Endothelial cell of umbilical vein (primary cell): ENCODE data around the gene EN2. TPM values are rescaled to one million over a fixed set of nuclear protein-coding genes. Genes with fewer than 3 reads are reported as not detected.

ENCODE experiments used
- BruUV-seq: library from RNA; stranded (reverse); fragments of 400-500 nt; replicated peaks from 2 replicates; lab custom pipeline; 2021; lab: Mats Ljungman, UMichigan
- CTCF ChIA-PET: fragments of 300-600, 350-600 bp; sonication (Branson Sonifier 250); formaldehyde crosslinking; loops from one replicate; lab custom pipeline; 2021; ENCODE audit warnings: antibody characterized with exemption, inconsistent platforms; lab: Charles Lee
- POLR2A ChIA-PET: fragments of 300-600, 350-600 bp; sonication (Branson Sonifier 250); formaldehyde crosslinking; loops from one replicate; lab custom pipeline; 2021; ENCODE audit warnings: antibody characterized with exemption, inconsistent platforms; lab: Charles Lee
- DNase-seq: peaks from one replicate; pipeline ENCODE4 v3.0.0-alpha.2; 2011; ENCODE audit warnings: low read depth, low spot score
- FAIRE-seq: peaks from 2 replicates; lab custom pipeline; 2011; peaks lifted over from hg19 to GRCh38; lab: Jason Lieb, UNC
- H2AFZ ChIP-seq: 2 replicates; pipeline ENCODE4 v1.6.0; 2012; ENCODE audit warnings: low read depth, low read length, control low read depth, inconsistent platforms
- H3K27ac ChIP-seq: 2 replicates; pipeline ENCODE4 v1.5.1; 2011; ENCODE audit warnings: low read depth, mild to moderate bottlenecking, control low read depth, low read length, moderate library complexity; ENCODE audit not compliant: insufficient read depth
- H3K27me3 ChIP-seq, 2 experiments: 2 replicates each; pipeline versions ENCODE4 v1.6.0 to v1.6.1; 2011; ENCODE audit warnings: low read length in 2 of 2, mixed read lengths in 1 of 2; ENCODE audit not compliant: control insufficient read depth in 2 of 2, insufficient read depth in 2 of 2
- H3K36me3 ChIP-seq, 2 experiments: 2 replicates in 1 of 2; 3 replicates in 1 of 2; pipeline ENCODE4 v1.5.1; 2011; ENCODE audit warnings: low read length in 2 of 2, mild to moderate bottlenecking in 1 of 2, moderate library complexity in 1 of 2; ENCODE audit not compliant: control insufficient read depth in 2 of 2, insufficient read depth in 2 of 2; ENCODE audit errors: extremely low read depth in 1 of 2
- H3K4me1 ChIP-seq: 3 replicates; pipeline ENCODE4 v1.5.1; 2011; ENCODE audit warnings: mild to moderate bottlenecking, low read length; ENCODE audit not compliant: control insufficient read depth, insufficient read depth; ENCODE audit errors: extremely low read depth
- H3K4me2 ChIP-seq: 2 replicates; pipeline ENCODE4 v1.6.1; 2011; ENCODE audit warnings: low read length, control low read depth, mixed read lengths; ENCODE audit not compliant: insufficient read depth
- H3K4me3 ChIP-seq, 3 experiments: fragments of 200-600 bp in 1 of 3; sonication (generic), shearing (Covaris generic) in 1 of 3; replicated peaks in 1 of 3; 2 replicates each; pipeline ENCODE4 v1.5.1; 2011 to 2016; ENCODE audit warnings: control low read depth in 3 of 3, low read length in 3 of 3, mild to moderate bottlenecking in 2 of 3, inconsistent platforms in 1 of 3, low read depth in 1 of 3, moderate library complexity in 1 of 3; ENCODE audit not compliant: insufficient read depth in 1 of 3
- H3K79me2 ChIP-seq: 2 replicates; pipeline ENCODE4 v1.6.0; 2012; ENCODE audit warnings: low read length, inconsistent platforms; ENCODE audit not compliant: control insufficient read depth, insufficient read depth
- H3K9ac ChIP-seq: replicated peaks from 2 replicates; pipeline ENCODE3; 2011; ENCODE audit warnings: low read length, control low read depth; ENCODE audit not compliant: insufficient read depth; ENCODE audit errors: extremely low read depth
- H3K9me1 ChIP-seq: replicated peaks from 3 replicates; pipeline ENCODE4 v1.6.0; 2011; ENCODE audit warnings: mild to moderate bottlenecking, low read length; ENCODE audit not compliant: control insufficient read depth, insufficient read depth; ENCODE audit errors: extremely low read depth
- H3K9me3 ChIP-seq: replicated peaks from 2 replicates; pipeline ENCODE4 v1.5.1; 2012; ENCODE audit warnings: low read length, inconsistent platforms; ENCODE audit not compliant: control insufficient read depth, insufficient read depth
- H4K20me1 ChIP-seq: replicated peaks from 2 replicates; pipeline ENCODE3; 2011; ENCODE audit warnings: mild to moderate bottlenecking, low read length; ENCODE audit not compliant: control insufficient read depth, insufficient read depth; ENCODE audit errors: extremely low read depth
- CTCF ChIP-seq, 2 donors: IDR thresholded peaks; 1 replicate in 1 of 2; 2 replicates in 1 of 2; pipeline ENCODE4 v1.5.1; 2011; ENCODE audit warnings: low read length in 2 of 2, mild to moderate bottlenecking in 2 of 2, moderate library complexity in 2 of 2, control low read depth in 1 of 2, inconsistent platforms in 1 of 2, low read depth in 1 of 2; ENCODE audit not compliant: insufficient read depth in 1 of 2; ENCODE audit errors: extremely low read depth in 1 of 2
- EZH2 ChIP-seq: IDR thresholded peaks from 2 replicates; pipeline ENCODE4 v1.6.1; 2012; ENCODE audit warnings: borderline replicate concordance, low read depth, mild to moderate bottlenecking, moderate library complexity, low read length, inconsistent platforms; ENCODE audit not compliant: severe bottlenecking
- FOS ChIP-seq: IDR thresholded peaks from 2 replicates; pipeline ENCODE4 v1.6.1; 2011; ENCODE audit warnings: mild to moderate bottlenecking, low read length, moderate library complexity, borderline replicate concordance; ENCODE audit not compliant: insufficient read depth
- GATA2 ChIP-seq: IDR thresholded peaks from 2 replicates; pipeline ENCODE4 v1.7.0; 2011; ENCODE audit warnings: low read depth, mild to moderate bottlenecking, moderate library complexity, mixed read lengths, low read length; ENCODE audit not compliant: insufficient read length, insufficient read depth
- JUN ChIP-seq: IDR thresholded peaks from 2 replicates; pipeline ENCODE4 v1.6.1; 2011; ENCODE audit warnings: borderline replicate concordance, low read depth; ENCODE audit not compliant: insufficient read length, insufficient read depth
- MAX ChIP-seq: IDR thresholded peaks from 2 replicates; pipeline ENCODE4 v1.6.1; 2011; ENCODE audit not compliant: insufficient read depth, insufficient read length
- MYC ChIP-seq: IDR thresholded peaks from one replicate; pipeline ENCODE4 v1.6.1; 2011; ENCODE audit warnings: mild to moderate bottlenecking, low read depth, low read length
- POLR2A ChIP-seq: IDR thresholded peaks from 2 replicates; pipeline ENCODE4 v1.6.1; 2012; ENCODE audit warnings: low read depth, mild to moderate bottlenecking, control low read depth, low read length
- POLR2AphosphoS5 ChIP-seq: IDR thresholded peaks from 2 replicates; pipeline ENCODE4 v1.6.1; 2012; ENCODE audit warnings: low read depth, mild to moderate bottlenecking, control low read depth, low read length, moderate library complexity; ENCODE audit not compliant: insufficient read depth
- dilution Hi-C: fragments of 300-500 bp; cut with MboI; formaldehyde crosslinking; loops from one replicate; pipeline ENCODE4 v1.15.0; 2019; ENCODE audit warnings: low sequenced_read_pairs; ENCODE audit not compliant: extremely low pct_ligation_motif_present
- intact Hi-C: fragments of 100-400 bp; cut with micrococcal nuclease; formaldehyde crosslinking; loops from one replicate; pipeline ENCODE4 v1.10.0; 2022
- polyA plus RNA-seq, 4 experiments: library from polyadenylated mRNA; depleted of rRNA in 3 of 4; stranded (reverse) in 3 of 4; unstranded in 1 of 4; fragments of >200 nt; gene quantifications; 2 replicates each; pipeline versions ENCODE4 v1.2.1 to v1.2.3, GENCODE V29; 2011 to 2012; ENCODE audit warnings: missing spikeins in 1 of 4
- total RNA-seq: library from RNA; stranded (reverse); gene quantifications from 2 replicates; pipeline ENCODE4 v1.2.3, GENCODE V29; 2021

The EN2 gene
- total and polyA plus RNA-seq, 2 donors (not counting 3 experiments of a cell fraction or from before 2014, with no cell fraction given), result not detected

- ChIA-PET POLR2A (no interaction called here), CTCF (no interaction called here)
- no peaks in the 10 kb centered on the region for H3K36me3 ChIP-seq
- no peak overlapping the region for H3K4me2 ChIP-seq
- H3K9me1 ChIP-seq, result no peaks in the 10 kb centered on the region
- dilution Hi-C loops (no loop called here), intact Hi-C loops (no loop called here)
- no peaks in the 10 kb centered on the region for H3K79me2 ChIP-seq
- H3K9me3 ChIP-seq, result no peaks in the 10 kb centered on the region
- H4K20me1 ChIP-seq, result no peaks in the 10 kb centered on the region
- no peak for TF ChIP-seq MAX
- no peak for TF ChIP-seq GATA2
- TF ChIP-seq EZH2, result no peak
- TF ChIP-seq JUN, result no peak
- no peak for TF ChIP-seq POLR2AphosphoS5
- no peak for TF ChIP-seq POLR2A
- no peak for TF ChIP-seq MYC
- TF ChIP-seq FOS, result no peak
- TF ChIP-seq CTCF (IDR thresholded peaks at IDR 0.05; ENCODE audit: extremely low read depth in 1 of 2, insufficient read depth in 1 of 2, low read depth in 1 of 2, low read length in 2 of 2), result no peak
- no TSS peak for BruUV-seq
- no peak for FAIRE-seq
- H3K27ac ChIP-seq, result no peak overlapping the region
- no peak overlapping the region for H2AFZ ChIP-seq
- DNase-seq, result no peak
- H3K4me3 ChIP-seq, result no peak overlapping the region
- no peaks in the 10 kb centered on the region for H3K4me1 ChIP-seq
- H3K9ac ChIP-seq, result no peak overlapping the region
- H3K27me3 ChIP-seq, result peaks cover 0 to 3% of the 10 kb centered on the region in 2 experiments
These were observed 26.8 kb downstream of the EN2 start for GRCh38 chr7:155484483-155485399.
